Fibroblast of skin of left quadriceps (primary cell): ENCODE measurements around the gene ZBTB16.

Experiments used
- DNase-seq, 2 experiments: peaks; one replicate each; pipeline ENCODE4 v3.0.0-alpha.2; 2013; ENCODE audit warnings: low read depth in 2 of 2

ZBTB16 gene

GRCh38 chr11:114166897-114167323 is 107.4 kb downstream of the ZBTB16 start:
- DNase-seq = peak; percentile 85 to 86

- no peak for DNase-seq
Measured at GRCh38 chr11:114167355-114167754, 107.8 kb downstream of the ZBTB16 start.

GRCh38 chr11:114167771-114168448 is 108.4 kb downstream of the ZBTB16 start:
- DNase-seq = no peak

- no peak for DNase-seq
Measured at GRCh38 chr11:114168691-114169090, 109.2 kb downstream of the ZBTB16 start.

GRCh38 chr11:114169321-114169749 is 109.8 kb downstream of the ZBTB16 start:
- no peak for DNase-seq

GRCh38 chr11:114169821-114170220 is 110.3 kb downstream of the ZBTB16 start:
- DNase-seq = no peak

GRCh38 chr11:114170226-114170625 is 110.7 kb downstream of the ZBTB16 start:
- no peak for DNase-seq

- DNase-seq = no peak
Measured at GRCh38 chr11:114171257-114172054, 111.9 kb downstream of the ZBTB16 start.

GRCh38 chr11:114172055-114172861 is 112.7 kb downstream of the ZBTB16 start:
- DNase-seq = no peak

GRCh38 chr11:114172871-114173444 is 113.4 kb downstream of the ZBTB16 start:
- DNase-seq = no peak

GRCh38 chr11:114173843-114174242 is 114.3 kb downstream of the ZBTB16 start:
- DNase-seq = no peak

GRCh38 chr11:114174712-114175495 is 115.4 kb downstream of the ZBTB16 start:
- no peak for DNase-seq

GRCh38 chr11:114175706-114176105 is 116.2 kb downstream of the ZBTB16 start:
- DNase-seq = no peak

- DNase-seq = no peak
Measured at GRCh38 chr11:114176321-114176720, 116.8 kb downstream of the ZBTB16 start.

- DNase-seq = no peak
Measured at GRCh38 chr11:114178656-114179055, 119.1 kb downstream of the ZBTB16 start.

GRCh38 chr11:114179234-114179941 is 119.9 kb downstream of the ZBTB16 start:
- DNase-seq = no peak

GRCh38 chr11:114180301-114181055 is 121.0 kb downstream of the ZBTB16 start:
- no peak for DNase-seq

- no peak for DNase-seq
Measured at GRCh38 chr11:114181195-114181594, 121.7 kb downstream of the ZBTB16 start.

- no peak for DNase-seq
Measured at GRCh38 chr11:114181752-114182151, 122.2 kb downstream of the ZBTB16 start.
